ENCODE measurements around the gene PPCS.
A peak's percentile ranks its signal among the peaks of the same experiment; 100 is the strongest.

PPCS gene

DNA sequence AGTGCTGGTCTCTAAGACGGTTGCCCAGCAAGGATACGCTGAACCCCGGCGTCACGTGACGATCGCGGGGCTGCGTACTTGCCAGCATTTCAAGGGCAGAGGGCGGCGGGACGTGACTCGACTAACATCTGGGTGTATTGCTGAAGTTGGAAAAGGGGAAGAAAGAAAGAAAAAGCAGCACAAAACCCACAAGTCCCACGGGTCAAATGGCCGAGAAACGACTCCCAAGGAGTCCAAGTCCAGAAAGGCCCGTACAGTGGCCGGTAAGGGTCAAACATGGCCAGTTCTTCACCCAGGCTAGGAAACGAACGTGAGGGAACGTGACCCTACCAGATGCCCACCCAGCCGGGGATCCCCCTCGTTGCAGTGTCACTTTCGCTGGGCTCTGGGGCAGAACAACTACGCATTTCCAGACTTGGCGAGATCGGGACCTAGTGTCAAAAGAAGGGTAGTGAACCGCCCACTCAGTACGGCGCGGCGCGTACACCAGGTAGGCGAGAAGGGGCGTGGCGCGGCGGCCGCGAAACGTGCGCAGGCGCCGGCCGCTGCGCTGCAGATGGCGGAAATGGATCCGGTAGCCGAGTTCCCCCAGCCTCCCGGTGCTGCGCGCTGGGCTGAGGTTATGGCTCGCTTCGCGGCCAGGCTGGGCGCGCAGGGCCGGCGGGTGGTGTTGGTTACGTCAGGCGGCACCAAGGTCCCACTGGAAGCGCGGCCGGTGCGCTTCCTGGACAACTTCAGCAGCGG lies at the start of gene PPCS, which contains the start of gene ZMYND12:
Gene PPCS (plus strand): TSS at position 534 of the 744 bp plus-strand sequence. CDS start 23 bp downstream, at position 557.
Gene ZMYND12 (minus strand): TSS at position 13 of the 744 bp plus-strand sequence. CDS start 25 bp downstream, outside the sequence.
- peak; percentile 55 to 88 for DNase-seq

GRCh38 chr1:42414551-42415496 lies 41.5 kb upstream of the PPCS start:
- no peak for DNase-seq

GRCh38 chr1:42417166-42417565 lies 39.2 kb upstream of the PPCS start:
- no peak for DNase-seq

GRCh38 chr1:42418516-42418915 lies 37.8 kb upstream of the PPCS start:
- no peak for DNase-seq

DNA sequence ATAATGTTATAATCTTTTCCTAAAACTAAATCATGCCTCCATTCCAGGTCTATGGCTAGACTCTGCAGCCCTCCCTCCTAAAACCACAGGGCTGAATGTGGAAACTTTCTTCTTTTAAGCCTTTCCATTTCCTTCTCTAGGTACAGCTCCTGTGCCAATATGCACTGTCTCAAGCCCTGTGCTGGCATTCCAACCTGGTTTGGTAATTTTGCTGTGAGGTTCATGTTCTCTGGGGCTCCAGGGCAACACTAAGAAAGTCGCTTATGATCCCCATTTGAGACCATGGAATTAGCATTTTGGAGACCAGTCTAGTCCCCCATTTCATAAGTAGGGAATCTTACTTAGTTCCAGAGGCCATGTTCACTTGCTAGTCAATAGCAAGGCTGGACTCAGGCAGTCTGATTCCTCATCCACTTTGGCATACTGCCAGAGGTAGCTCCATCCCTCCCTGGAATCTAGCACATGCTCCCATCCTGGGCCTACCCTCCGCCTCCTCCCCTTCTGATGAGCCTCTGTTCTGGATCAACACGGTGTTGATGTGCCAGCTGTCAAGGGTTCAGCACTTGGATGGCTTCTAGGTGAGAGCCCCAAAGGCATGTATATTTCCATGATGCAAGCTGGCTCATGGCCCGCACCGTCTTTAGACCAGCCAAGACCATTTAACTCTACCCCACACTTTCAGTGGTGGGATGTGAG lies 37.1 kb upstream of the PPCS start:
- no peak for DNase-seq

- DNase-seq = no peak
Observed at GRCh38 chr1:42420121-42420520, 36.2 kb upstream of the PPCS start.

GRCh38 chr1:42420911-42421585 lies 35.3 kb upstream of the PPCS start:
- DNase-seq = no peak

GRCh38 chr1:42422737-42423136 lies 33.6 kb upstream of the PPCS start:
- DNase-seq = no peak

- no peak for DNase-seq
Observed at GRCh38 chr1:42423681-42424080, 32.7 kb upstream of the PPCS start.

DNA sequence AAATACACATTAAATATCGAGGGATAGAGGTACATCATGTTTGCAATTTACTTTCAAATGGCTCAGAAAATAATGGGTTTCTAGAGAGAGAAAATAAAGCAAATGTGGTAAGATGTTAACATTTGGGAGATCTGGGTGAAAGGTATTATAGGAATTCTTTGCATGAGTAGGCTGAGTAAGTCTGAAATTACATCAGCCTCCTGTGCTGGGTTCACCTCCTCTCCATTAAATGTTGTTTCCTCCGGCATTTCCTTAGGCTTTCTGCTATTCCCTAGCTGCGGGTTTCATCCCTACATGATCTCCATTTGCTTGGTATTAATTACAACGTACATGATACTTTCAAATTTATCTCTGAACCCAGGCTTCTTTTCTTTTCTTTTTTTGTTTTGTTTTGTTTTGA lies 32.1 kb upstream of the PPCS start:
- DNase-seq = no peak

- no peak for DNase-seq
Observed at GRCh38 chr1:42427240-42427639, 29.1 kb upstream of the PPCS start.

DNA sequence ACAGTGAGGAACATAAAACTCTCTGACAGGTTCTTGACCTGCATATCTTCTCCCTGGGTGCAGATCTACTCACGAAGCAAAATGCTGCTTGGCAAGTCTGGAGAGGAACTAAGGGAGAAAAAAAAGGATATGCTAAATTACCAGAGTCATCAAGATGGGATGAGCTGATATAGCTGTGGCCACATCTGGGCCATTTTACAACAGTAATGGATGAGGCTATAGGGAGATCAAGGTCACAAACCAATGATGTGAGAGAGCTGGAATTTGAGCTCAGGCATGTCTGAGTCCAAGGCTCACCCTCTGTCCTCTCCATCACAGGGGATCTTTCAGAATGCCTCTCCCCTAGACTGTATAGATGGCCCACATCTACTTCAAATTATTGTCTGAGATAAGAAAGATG lies 26.7 kb upstream of the PPCS start:
- no peak for DNase-seq

GRCh38 chr1:42430286-42431135 lies 25.8 kb upstream of the PPCS start:
- no peak for DNase-seq

- no peak for DNase-seq
Observed at GRCh38 chr1:42431514-42431913, 24.8 kb upstream of the PPCS start.

DNA sequence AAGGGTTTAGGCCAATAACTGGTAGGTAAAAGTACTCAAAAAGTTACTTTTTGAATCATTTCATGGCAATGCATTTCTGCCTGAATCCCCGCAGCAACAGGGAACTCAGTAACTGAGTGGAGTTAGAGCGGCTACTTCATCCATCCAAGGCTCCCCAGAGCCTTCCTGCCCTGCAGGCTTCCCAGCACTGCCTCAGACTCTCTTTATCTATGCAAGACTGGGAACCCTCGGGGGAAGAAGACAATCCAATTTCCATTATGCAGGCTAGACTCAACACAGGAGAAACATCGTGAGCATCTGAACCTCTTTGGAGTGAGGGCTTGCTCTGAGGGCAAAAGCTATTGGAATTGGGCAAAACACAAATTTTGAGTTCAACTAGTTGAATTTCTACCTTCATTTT lies 23.6 kb upstream of the PPCS start:
- no peak for DNase-seq

GRCh38 chr1:42433369-42433768 lies 23.0 kb upstream of the PPCS start:
- DNase-seq = no peak

DNA sequence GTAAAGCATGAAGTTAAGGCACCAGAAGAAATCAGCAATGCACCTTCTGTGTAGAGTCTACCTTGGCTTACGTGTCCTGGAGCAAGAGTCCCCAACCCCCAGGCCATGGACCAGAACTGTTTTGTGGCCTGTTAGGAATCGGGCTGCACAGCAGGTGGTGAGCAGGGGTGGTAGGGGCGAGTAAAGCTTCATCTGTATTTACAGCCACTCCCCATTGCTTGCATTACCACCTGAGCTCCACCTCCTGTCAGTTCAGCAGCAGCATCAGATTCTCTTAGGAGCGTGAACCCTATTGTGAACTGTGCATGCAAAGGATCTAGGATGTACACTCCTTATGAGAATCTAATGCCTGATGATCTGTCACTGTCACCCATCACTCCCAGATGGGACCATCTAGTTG lies 22.0 kb upstream of the PPCS start:
- no peak for DNase-seq

DNA sequence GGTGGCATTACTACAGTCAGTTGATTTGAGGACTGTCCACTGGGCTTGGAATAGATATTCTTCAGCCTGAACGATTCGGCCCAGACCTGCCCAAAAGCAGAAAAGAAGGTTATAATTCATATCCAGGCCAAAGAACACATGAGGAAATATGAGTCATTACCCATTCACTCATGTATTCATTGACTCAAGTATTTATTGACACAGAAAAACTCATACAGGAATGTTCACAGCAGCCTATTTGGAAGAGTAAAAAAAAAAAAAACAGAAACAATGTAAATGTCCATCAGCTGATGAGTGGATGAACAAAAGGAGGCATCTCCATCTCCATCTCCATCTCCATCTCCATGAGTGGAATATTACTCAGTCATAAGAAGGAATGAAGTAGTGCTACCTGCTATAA lies 16.4 kb upstream of the PPCS start:
- no peak for DNase-seq

DNA sequence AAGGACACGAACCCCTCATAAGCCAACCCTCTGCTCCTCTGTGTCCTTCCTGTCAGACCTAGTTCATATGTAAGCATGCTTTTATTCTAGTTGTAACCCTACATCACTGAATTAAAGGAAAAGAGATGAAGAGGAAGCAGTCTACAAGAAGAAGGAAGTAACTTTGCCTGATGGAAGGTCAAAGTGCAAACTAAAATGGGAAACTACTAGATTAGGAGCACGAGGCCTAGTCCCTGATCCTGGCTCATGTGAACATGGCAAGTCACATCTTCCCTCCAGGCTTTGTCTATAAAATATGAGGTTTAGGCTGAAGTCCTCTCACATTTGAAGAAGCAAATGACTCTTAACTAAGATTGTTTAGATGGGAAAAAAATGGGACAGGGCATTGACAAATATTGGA lies 13.7 kb upstream of the PPCS start:
- no peak for DNase-seq

- DNase-seq = no peak
Observed at GRCh38 chr1:42449256-42449655, 7.1 kb upstream of the PPCS start.

DNA sequence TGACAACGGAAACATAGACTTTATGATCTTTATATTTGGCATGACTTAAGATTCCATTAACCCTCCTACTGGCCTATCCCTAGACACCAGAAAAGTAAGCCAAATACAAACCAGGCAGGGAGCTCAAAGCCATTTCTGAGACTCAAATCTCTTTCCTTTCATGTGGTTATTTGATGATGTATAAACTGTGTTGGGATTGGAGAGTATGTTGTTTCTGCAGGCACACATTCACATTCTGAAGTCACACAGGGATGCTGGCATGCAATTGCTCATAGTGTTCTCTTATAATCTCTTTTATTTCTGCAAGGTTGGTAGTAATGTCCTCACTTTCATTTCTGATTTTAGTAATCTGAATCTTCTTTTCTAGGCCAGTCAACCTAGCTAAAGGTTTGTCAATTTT lies 6.3 kb upstream of the PPCS start:
- DNase-seq = no peak

DNA sequence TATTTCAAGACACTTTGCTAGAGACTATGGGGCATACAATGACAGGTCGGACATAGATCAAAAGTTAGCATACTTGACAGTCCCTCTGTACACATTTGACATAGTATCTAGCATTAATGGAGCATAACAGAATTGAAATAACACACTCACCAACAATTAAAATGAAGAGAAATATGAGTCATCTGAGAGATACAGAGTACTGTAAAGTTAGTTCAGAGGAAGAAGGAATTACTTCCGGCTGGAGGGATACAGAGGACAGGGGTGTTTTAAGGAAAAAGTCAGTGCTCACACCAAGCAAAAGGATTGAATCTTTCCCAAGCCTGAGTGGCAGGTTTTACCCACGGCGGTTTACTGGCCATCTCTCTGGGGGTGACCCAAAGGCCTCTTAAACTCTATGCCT lies 3.0 kb upstream of the PPCS start:
- no peak for DNase-seq

Data from SW 1271 (cell line).